ENCODE results near the gene MORC1.

The MORC1 gene

DNA sequence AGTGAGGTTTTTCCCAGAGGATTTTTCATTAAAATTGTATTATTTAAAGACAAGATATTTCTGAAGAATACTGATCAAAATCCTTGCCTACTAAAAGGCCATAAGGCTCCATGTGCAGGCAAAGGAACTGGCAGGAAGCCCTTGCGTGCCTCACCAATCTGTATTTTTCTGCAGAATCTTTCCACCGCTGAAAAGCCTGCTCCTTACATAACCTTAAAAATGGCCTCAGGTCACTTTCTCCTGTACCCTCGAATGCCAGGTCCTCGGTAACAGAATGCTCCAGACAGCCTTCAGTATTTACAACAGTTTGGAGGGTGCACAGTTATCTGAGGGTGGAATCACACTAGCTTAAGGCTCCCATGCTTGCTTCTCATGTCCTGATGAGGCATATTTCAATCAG lies 3.2 kb downstream of the MORC1 start:
- TF ChIP-seq, protein P1, sequence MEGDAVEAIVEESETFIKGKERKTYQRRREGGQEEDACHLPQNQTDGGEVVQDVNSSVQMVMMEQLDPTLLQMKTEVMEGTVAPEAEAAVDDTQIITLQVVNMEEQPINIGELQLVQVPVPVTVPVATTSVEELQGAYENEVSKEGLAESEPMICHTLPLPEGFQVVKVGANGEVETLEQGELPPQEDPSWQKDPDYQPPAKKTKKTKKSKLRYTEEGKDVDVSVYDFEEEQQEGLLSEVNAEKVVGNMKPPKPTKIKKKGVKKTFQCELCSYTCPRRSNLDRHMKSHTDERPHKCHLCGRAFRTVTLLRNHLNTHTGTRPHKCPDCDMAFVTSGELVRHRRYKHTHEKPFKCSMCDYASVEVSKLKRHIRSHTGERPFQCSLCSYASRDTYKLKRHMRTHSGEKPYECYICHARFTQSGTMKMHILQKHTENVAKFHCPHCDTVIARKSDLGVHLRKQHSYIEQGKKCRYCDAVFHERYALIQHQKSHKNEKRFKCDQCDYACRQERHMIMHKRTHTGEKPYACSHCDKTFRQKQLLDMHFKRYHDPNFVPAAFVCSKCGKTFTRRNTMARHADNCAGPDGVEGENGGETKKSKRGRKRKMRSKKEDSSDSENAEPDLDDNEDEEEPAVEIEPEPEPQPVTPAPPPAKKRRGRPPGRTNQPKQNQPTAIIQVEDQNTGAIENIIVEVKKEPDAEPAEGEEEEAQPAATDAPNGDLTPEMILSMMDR (IDR thresholded peaks at IDR 0.05) = no peak
- DNase-seq (ENCODE audit: low spot score) = no peak
- Histone ChIP-seq H3K27ac (no peak overlapping the region), H3K4me3 (no peak overlapping the region)

DNA sequence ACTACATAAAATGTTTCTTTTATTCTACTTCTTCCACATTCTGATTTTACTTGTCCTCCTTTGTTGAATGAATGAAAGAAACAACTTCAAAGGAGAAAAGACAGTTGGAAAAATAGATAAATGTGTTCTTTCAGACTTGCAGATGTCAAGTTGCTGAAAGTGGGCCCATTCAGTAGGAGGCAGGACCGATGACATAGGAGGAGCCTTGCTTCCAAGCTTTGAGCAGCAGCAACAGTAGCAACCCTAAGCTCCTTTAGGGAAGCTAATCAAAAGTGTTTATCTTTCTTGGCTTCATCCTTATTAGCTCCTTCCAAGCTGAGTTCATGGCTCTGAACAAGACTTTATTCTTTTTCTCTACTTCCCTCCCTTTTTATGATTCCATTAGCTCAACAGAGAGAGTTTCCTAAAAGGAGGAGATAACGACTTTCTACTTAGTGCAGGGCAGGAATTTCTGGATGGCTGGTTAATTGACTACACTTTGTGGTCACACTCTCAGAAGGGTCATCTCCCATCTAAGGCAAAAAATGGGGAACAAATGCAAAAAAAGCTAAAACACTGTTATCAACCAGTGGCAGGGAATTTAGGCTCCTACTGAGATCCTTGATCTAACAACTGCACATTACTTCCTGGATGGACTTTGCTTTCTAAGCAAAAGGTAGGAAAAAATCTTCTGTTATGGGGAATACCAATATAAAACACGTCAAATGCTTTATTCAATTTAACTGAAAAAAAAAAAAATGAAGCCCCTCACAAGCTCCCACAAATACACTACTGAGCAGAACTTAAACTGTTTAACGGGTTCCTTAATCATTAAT lies 4.8 kb downstream of the MORC1 start:
- TF ChIP-seq, protein P1 (IDR thresholded peaks at IDR 0.05) = no peak
- no peak for DNase-seq (ENCODE audit: low spot score)

DNA sequence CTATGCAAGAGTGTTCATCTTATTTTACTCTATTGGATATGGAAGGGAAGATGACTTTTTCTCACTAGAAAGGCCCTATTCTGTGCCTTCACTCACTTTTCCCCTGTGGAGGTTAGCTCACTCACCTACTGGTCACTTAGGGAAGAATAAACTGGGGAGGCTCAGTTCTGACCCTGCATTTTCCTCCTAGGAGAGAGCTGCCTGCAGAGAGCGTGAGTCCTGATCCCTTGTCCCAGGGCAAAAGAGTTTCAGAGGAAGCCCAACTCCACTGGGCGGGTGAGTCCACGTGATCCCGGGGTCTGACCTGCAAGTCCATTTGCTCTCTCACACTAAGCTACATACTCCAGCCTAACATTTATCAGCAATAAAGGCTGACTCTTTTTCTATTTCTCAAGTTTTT lies 8.4 kb downstream of the MORC1 start:
- TF ChIP-seq, protein P1 (IDR thresholded peaks at IDR 0.05) = no peak
- no peak overlapping the region for H3K27ac ChIP-seq
- H3K4me3 ChIP-seq = no peak overlapping the region
- DNase-seq (ENCODE audit: low spot score) = no peak

More for the DNA sequence above, 4.8 kb downstream of the MORC1 start:
- no peak overlapping the region for H3K4me3 ChIP-seq
- H3K27ac ChIP-seq = no peak overlapping the region

DNA sequence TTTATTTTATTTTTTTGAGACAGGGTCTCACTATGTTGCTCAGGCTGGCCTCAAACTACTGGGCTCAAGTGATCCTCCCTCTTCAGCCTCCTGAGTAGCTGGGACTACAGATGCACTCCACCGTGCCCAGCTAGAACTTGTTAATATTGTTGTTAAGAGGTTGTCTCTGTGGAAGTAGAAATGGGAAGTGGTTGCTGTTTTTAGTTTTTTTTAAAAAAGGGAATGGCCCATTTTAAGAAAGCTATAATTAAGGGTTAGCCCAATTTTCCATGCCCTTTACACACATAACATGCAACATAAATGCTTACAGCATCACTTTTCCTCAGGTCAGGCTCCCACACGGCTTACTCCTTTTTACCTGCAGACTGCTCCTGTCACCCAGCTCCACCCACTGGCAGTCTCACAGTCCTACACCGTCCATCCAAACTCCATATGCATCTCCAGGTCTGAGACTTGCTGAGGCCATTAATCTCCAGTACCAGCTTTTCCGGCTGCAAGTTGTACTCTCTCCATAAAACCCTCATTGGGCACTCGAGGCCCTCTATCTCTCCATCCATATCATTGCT lies 19.8 kb downstream of the MORC1 start:
- no peak overlapping the region for H3K27ac ChIP-seq
- no peak for DNase-seq (ENCODE audit: low spot score)
- H3K4me3 ChIP-seq = no peak overlapping the region
- TF ChIP-seq, protein P1 (IDR thresholded peaks at IDR 0.05) = no peak

DNA sequence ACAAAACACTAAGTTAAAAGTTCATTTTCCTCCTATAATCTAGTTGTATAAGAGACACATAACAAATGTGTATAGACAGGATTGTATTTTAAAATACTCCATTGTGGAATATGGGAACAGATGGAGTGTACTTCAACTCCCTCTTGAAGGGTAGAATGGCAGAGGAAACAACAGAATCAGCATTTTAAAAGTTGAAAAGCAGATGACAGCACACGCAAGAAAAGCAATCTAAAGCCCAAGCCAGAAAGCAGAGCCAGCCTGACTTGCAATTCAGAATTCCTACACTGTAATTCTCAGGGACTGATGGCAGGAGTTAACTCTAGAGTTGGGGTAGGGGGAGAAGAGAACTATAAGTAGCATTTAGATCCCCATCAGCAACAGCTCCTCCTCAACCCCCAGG lies 22.8 kb downstream of the MORC1 start:
- Histone ChIP-seq H3K4me3 (no peak overlapping the region), H3K27ac (no peak overlapping the region)
- TF ChIP-seq, protein P1 (IDR thresholded peaks at IDR 0.05) = no peak
- DNase-seq (ENCODE audit: low spot score) = no peak

DNA sequence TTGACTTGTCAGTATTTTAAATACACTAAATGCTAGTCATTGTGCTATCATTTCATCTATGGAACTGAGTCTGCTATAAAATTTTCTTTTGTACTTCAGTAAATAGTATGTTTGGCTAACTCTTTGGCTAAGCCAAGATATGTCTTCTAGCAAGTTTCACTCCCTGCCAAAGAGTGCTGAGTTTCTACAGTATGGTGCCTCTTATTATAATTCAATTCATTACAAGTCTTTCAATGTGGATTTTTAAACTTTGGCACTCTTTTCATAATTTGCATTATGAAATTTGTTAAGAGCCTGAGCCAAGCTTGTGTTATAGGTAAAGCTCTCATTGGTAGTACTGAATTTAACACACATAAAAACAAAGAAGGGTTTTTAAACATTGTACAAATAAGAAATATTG lies 24.4 kb downstream of the MORC1 start:
- no peak overlapping the region for H3K27ac ChIP-seq
- TF ChIP-seq, protein P1 (IDR thresholded peaks at IDR 0.05) = no peak
- no peak for DNase-seq (ENCODE audit: low spot score)
- no peak overlapping the region for H3K4me3 ChIP-seq

DNA sequence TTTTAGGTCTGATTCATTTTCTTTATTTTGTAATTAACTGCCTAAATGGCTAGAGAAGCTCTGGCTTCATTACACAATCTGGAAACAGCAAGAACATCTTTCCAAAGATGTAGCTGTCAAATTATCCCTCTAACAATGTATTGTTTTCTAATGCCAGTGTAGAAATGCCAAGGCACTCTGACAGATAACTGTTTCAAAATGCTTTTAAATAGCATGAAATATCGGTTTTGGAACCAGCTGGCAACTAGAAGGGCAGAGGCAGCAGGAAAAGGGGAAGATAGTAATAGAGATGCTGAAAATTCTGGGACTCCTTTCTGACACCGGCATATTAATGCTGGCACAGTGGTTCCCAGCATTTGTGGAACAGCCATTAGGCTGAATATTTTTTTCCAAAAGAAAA lies 26.1 kb downstream of the MORC1 start:
- DNase-seq (ENCODE audit: low spot score) = no peak
- TF ChIP-seq, protein P1 (IDR thresholded peaks at IDR 0.05) = no peak
- Histone ChIP-seq H3K27ac (no peak overlapping the region), H3K4me3 (no peak overlapping the region)
